Ovary (tissue), 3 donors: Measurements from ENCODE around the gene CACNA1S.

Experiments used
- CTCF ChIP-seq, 3 donors: fragments of 450-650 bp in 2 of 3; fragments of 200-600 bp in 1 of 3; IDR thresholded peaks; one replicate each; pipeline versions ENCODE4 v1.5.1 to v1.8.0; 2016 to 2022; ENCODE audit warnings: antibody characterized with exemption in 3 of 3, mild to moderate bottlenecking in 1 of 3
- EP300 ChIP-seq: sonication (generic); formaldehyde crosslinking; IDR thresholded peaks from one replicate; pipeline ENCODE4 v1.6.1; 2017; ENCODE audit warnings: antibody characterized with exemption
- POLR2A ChIP-seq: fragments of 450-650 bp; IDR thresholded peaks from one replicate; pipeline ENCODE4 v1.6.1; 2017; ENCODE audit warnings: antibody characterized with exemption, mild to moderate bottlenecking, moderate library complexity
- donor health status: DM: no; HTN: no; CAD: no.

GRCh38 chr1:201104141-201104540 is 8.1 kb downstream of the CACNA1S start:
- TF ChIP-seq CTCF (IDR thresholded peaks at IDR 0.05) (no peak), POLR2A (no peak), EP300 (no peak)
